ENCODE measurements around the gene RAP1GAP.

The RAP1GAP gene

GRCh38 chr1:21577324-21577723, 91.8 kb downstream of the RAP1GAP start:
- Histone ChIP-seq H3K4me1 (ENCODE audit: insufficient read depth, low read length, severe bottlenecking) (no peaks in the 10 kb centered on the region), H3K27me3 (ENCODE audit: insufficient read depth, low read length) (peaks cover 3% of the 10 kb centered on the region; the same call in 1 of the 2 replicates), H3K27ac (ENCODE audit: low read depth, low read length, poor library complexity, severe bottlenecking) (no peak overlapping the region), H3F3A (ENCODE audit: insufficient read depth, low read length) (no peaks in the 10 kb centered on the region), H3K4me2 (ENCODE audit: low read length) (no peak overlapping the region), H4K20me1 (ENCODE audit: insufficient read depth, low read length) (no peaks in the 10 kb centered on the region), H3K79me2 (ENCODE audit: insufficient read depth, low read length) (no peaks in the 10 kb centered on the region), H3K9ac (ENCODE audit: low read length) (no peak overlapping the region), H2AFZ (ENCODE audit: low read length) (no peak overlapping the region), H3K36me3 (ENCODE audit: insufficient read depth, low read length) (no peaks in the 10 kb centered on the region), H3K9me3 (ENCODE audit: low read length) (no peaks in the 10 kb centered on the region), H3K9me2 (ENCODE audit: low read depth, low read length) (no peaks in the 10 kb centered on the region), H3K4me3 (ENCODE audit: low read depth, low read length, poor library complexity, severe bottlenecking) (no peak overlapping the region)
- TF ChIP-seq EZH2 (IDR thresholded peaks at IDR 0.05; ENCODE audit: borderline replicate concordance, low read length) = no peak
- no peak for TF ChIP-seq CTCF (IDR thresholded peaks at IDR 0.05; ENCODE audit: low read length)

DNA sequence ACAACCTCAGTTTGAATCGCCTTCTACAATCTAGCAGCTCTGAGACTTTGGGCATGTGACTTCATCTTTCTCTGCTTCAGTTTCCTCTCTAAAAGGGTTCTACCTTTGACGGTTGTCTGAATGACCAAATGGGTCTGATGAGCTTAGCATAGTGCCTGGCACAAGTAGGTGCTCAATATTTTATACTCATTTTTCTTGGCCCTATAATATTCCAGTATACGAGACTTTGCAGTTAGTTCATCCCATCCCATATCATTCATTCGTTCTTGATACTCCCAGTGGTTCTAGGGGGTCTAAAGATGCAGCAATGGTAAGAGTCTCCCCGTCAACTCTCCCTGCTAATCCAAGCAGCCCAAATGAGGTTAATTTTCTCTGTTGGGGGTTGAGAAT, 92.4 kb downstream of the RAP1GAP start:
- H3K36me3 ChIP-seq (ENCODE audit: insufficient read depth, low read length) = no peaks in the 10 kb centered on the region
- H3K4me1 ChIP-seq (ENCODE audit: insufficient read depth, low read length, severe bottlenecking) = no peaks in the 10 kb centered on the region
- H3K4me3 ChIP-seq (ENCODE audit: low read depth, low read length, poor library complexity, severe bottlenecking) = no peak overlapping the region
- no peaks in the 10 kb centered on the region for H4K20me1 ChIP-seq (ENCODE audit: insufficient read depth, low read length)
- H3K79me2 ChIP-seq (ENCODE audit: insufficient read depth, low read length) = no peaks in the 10 kb centered on the region
- no peaks in the 10 kb centered on the region for H3K9me2 ChIP-seq (ENCODE audit: low read depth, low read length)
- H3K9ac ChIP-seq (ENCODE audit: low read length) = no peak overlapping the region
- H3K27ac ChIP-seq (ENCODE audit: low read depth, low read length, poor library complexity, severe bottlenecking) = no peak overlapping the region
- H3K27me3 ChIP-seq (ENCODE audit: insufficient read depth, low read length) = peaks cover 3% of the 10 kb centered on the region; the same call in 1 of the 2 replicates
- TF ChIP-seq EZH2 (IDR thresholded peaks at IDR 0.05; ENCODE audit: borderline replicate concordance, low read length) = no peak
- TF ChIP-seq CTCF (IDR thresholded peaks at IDR 0.05; ENCODE audit: low read length) = no peak
- no peak overlapping the region for H3K4me2 ChIP-seq (ENCODE audit: low read length)
- H3F3A ChIP-seq (ENCODE audit: insufficient read depth, low read length) = no peaks in the 10 kb centered on the region
- no peak overlapping the region for H2AFZ ChIP-seq (ENCODE audit: low read length)
- no peaks in the 10 kb centered on the region for H3K9me3 ChIP-seq (ENCODE audit: low read length)

DNA sequence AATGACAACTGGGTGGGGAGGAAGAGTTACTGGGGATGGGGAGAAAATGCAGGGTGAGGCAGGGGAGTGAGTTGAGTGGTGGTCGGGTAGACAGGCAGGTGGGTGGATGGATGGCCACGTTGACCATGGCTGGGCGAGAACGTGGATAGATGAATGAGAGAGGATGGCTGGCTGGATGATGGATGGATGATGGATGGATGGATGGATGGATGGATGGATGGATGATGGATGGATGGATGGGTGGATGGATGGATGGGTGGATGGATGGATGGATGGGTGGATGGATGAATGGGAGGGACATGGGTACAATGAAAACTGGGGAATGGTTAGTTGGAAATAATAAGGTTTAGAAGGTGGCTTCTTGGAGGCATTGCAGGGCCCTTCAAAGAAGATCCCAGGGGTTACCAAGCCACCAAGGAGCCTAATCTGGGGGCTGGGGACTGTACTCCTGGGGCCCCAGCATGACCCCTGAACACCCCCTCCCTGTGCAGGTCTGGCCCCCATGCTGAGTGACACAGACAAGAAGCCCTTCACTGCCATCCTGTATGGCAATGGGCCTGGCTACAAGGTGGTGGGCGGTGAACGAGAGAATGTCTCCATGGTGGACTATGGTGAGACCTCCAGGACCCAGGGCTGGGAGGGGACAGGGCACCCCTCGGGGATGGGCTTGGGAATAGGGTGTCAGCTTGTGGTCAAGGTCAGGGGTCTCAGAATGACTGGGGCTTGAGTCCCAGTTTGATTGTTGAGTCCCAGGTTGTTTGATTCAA, 92.9 kb downstream of the RAP1GAP start:
- no peaks in the 10 kb centered on the region for H3K9me3 ChIP-seq (ENCODE audit: low read length)
- H2AFZ ChIP-seq (ENCODE audit: low read length) = no peak overlapping the region
- no peaks in the 10 kb centered on the region for H3F3A ChIP-seq (ENCODE audit: insufficient read depth, low read length)
- no peak overlapping the region for H3K27ac ChIP-seq (ENCODE audit: low read depth, low read length, poor library complexity, severe bottlenecking)
- H3K4me3 ChIP-seq (ENCODE audit: low read depth, low read length, poor library complexity, severe bottlenecking) = no peak overlapping the region
- H3K36me3 ChIP-seq (ENCODE audit: insufficient read depth, low read length) = no peaks in the 10 kb centered on the region
- no peak overlapping the region for H3K9ac ChIP-seq (ENCODE audit: low read length)
- H4K20me1 ChIP-seq (ENCODE audit: insufficient read depth, low read length) = no peaks in the 10 kb centered on the region
- H3K4me1 ChIP-seq (ENCODE audit: insufficient read depth, low read length, severe bottlenecking) = no peaks in the 10 kb centered on the region
- no peaks in the 10 kb centered on the region for H3K79me2 ChIP-seq (ENCODE audit: insufficient read depth, low read length)
- H3K27me3 ChIP-seq (ENCODE audit: insufficient read depth, low read length) = peaks cover 3% of the 10 kb centered on the region; the same call in 1 of the 2 replicates
- no peaks in the 10 kb centered on the region for H3K9me2 ChIP-seq (ENCODE audit: low read depth, low read length)
- no peak overlapping the region for H3K4me2 ChIP-seq (ENCODE audit: low read length)
- no peak for TF ChIP-seq EZH2 (IDR thresholded peaks at IDR 0.05; ENCODE audit: borderline replicate concordance, low read length)
- no peak for TF ChIP-seq CTCF (IDR thresholded peaks at IDR 0.05; ENCODE audit: low read length)
